Measurements from ENCODE around the gene APC2.

APC2 gene

GRCh38 chr19:1426736-1427135 is 23.2 kb upstream of the APC2 start:
- no peak overlapping the region for H3K27ac Mint-ChIP-seq
- H3K4me3 Mint-ChIP-seq, result no peak overlapping the region
- H3K36me3 Mint-ChIP-seq (ENCODE audit: low read depth), result peaks cover 20% of the 10 kb centered on the region
- DNase-seq, result no peak
- H3K27me3 Mint-ChIP-seq (ENCODE audit: low read depth, poor library complexity), result no peaks in the 10 kb centered on the region
- no peaks in the 10 kb centered on the region for H3K9me3 Mint-ChIP-seq
- H3K4me1 Mint-ChIP-seq, result peaks cover 57% of the 10 kb centered on the region
- TF ChIP-seq CTCF (IDR thresholded peaks at IDR 0.05), result no peak

GRCh38 chr19:1427221-1427920 is 22.6 kb upstream of the APC2 start:
- Mint-ChIP-seq H3K36me3 (ENCODE audit: low read depth) (peaks cover 18% of the 10 kb centered on the region), H3K4me3 (no peak overlapping the region), H3K9me3 (no peaks in the 10 kb centered on the region), H3K27me3 (ENCODE audit: low read depth, poor library complexity) (no peaks in the 10 kb centered on the region), H3K4me1 (peaks cover 52% of the 10 kb centered on the region), H3K27ac (no peak overlapping the region)
- no peak for DNase-seq
- TF ChIP-seq CTCF (IDR thresholded peaks at IDR 0.05), result no peak

GRCh38 chr19:1428738-1429391 is 21.1 kb upstream of the APC2 start:
- H3K4me3 Mint-ChIP-seq, result no peak overlapping the region
- H3K27me3 Mint-ChIP-seq (ENCODE audit: low read depth, poor library complexity), result no peaks in the 10 kb centered on the region
- H3K27ac Mint-ChIP-seq, result no peak overlapping the region
- H3K4me1 Mint-ChIP-seq, result peaks cover 37% of the 10 kb centered on the region
- no peak for DNase-seq
- no peak for TF ChIP-seq CTCF (IDR thresholded peaks at IDR 0.05)
- no peaks in the 10 kb centered on the region for H3K9me3 Mint-ChIP-seq
- H3K36me3 Mint-ChIP-seq (ENCODE audit: low read depth), result peaks cover 9% of the 10 kb centered on the region

GRCh38 chr19:1429750-1430149 is 20.2 kb upstream of the APC2 start:
- H3K27me3 Mint-ChIP-seq (ENCODE audit: low read depth, poor library complexity), result no peaks in the 10 kb centered on the region
- no peak overlapping the region for H3K27ac Mint-ChIP-seq

DNA sequence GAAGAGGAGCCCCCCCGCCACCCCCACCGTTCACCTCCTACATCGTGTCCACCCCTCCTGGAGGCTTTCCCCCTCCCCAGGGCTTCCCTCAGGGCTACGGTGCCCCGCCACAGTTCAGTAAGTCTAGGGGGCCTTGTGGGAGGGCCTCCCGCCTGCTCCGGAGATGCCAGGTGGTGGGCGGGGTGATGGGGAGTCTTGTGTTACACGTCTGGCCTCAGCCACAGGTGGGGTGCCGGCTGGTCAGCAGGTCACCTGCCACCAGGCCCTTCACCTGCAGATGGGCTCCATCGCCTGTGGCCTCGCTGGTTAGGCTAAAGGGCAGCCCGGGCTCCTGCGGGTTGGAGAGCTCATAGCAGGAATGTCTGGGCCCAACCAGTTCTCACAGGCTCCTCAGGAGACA is 19.7 kb upstream of the APC2 start:
- no peak overlapping the region for H3K4me3 Mint-ChIP-seq
- DNase-seq, result no peak
- peaks cover 25% of the 10 kb centered on the region for H3K4me1 Mint-ChIP-seq

More at GRCh38 chr19:1429750-1430149, 20.2 kb upstream of the APC2 start:
- Mint-ChIP-seq H3K36me3 (ENCODE audit: low read depth) (peaks cover 9% of the 10 kb centered on the region), H3K9me3 (no peaks in the 10 kb centered on the region), H3K4me3 (no peak overlapping the region), H3K4me1 (peaks cover 28% of the 10 kb centered on the region)
- DNase-seq, result no peak
- no peak for TF ChIP-seq CTCF (IDR thresholded peaks at IDR 0.05)

More for the DNA sequence above, 19.7 kb upstream of the APC2 start:
- Mint-ChIP-seq H3K27me3 (ENCODE audit: low read depth, poor library complexity) (peaks cover under 1% of the 10 kb centered on the region), H3K27ac (no peak overlapping the region), H3K36me3 (ENCODE audit: low read depth) (peaks cover 12% of the 10 kb centered on the region), H3K9me3 (no peaks in the 10 kb centered on the region)
- TF ChIP-seq CTCF (IDR thresholded peaks at IDR 0.05), result no peak

Measured in nephron progenitor cell (in vitro differentiated cells).